Nephron (organoid): ENCODE measurements around the gene DHX32.

Experiments used
- H3K27ac Mint-ChIP-seq, 3 experiments: 2 replicates each; pipeline ENCODE4 v1.8.0; 2020; ENCODE audit warnings: mixed read lengths in 3 of 3, mild to moderate bottlenecking in 2 of 3, moderate library complexity in 1 of 3
- H3K27me3 Mint-ChIP-seq: 2 replicates; pipeline ENCODE4 v1.8.0; 2021; ENCODE audit warnings: low read depth, mild to moderate bottlenecking, moderate library complexity, mixed read lengths
- H3K36me3 Mint-ChIP-seq: 2 replicates; pipeline ENCODE4 v1.8.0; 2020; ENCODE audit warnings: low read depth, mixed read lengths
- H3K4me1 Mint-ChIP-seq: 2 replicates; pipeline ENCODE4 v1.8.0; 2020; ENCODE audit warnings: mixed read lengths
- H3K4me3 Mint-ChIP-seq, 3 experiments: 2 replicates each; pipeline ENCODE4 v1.8.0; 2020; ENCODE audit warnings: mild to moderate bottlenecking in 3 of 3, mixed read lengths in 3 of 3, moderate library complexity in 2 of 3
- H3K9me3 Mint-ChIP-seq: 2 replicates; pipeline ENCODE4 v1.8.0; 2020; ENCODE audit warnings: mixed read lengths
- TF ChIP-seq, protein P1 (sequence below), 3 experiments: fragments of 200-600 bp; sonication (generic); IDR thresholded peaks; one replicate each; pipeline ENCODE4 v1.5.0; 2021; ENCODE audit warnings: antibody characterized with exemption in 3 of 3; ENCODE audit not compliant: unreplicated experiment in 3 of 3

DHX32 gene

DNA sequence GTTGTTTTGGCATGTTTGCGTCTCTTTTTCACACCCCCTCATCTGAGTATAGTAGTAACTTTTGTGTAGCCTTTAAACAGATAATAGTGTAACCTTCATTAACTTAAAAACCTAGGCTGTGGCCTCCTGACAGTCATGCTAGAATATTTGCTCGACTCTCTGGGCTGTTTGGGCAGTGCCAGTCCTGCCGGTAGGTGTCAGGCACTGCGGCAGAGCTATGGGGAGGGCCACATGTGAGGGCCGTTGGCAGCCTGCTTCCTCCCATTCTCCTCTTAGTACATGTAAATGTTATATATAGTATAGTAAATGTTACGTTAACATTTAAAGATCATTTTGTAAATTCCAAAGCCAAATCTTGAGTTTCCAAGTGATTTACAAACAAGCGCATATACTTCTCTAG, 31.6 kb downstream of the DHX32 start:
- H3K9me3 Mint-ChIP-seq: no peaks in the 10 kb centered on the region
- H3K36me3 Mint-ChIP-seq: peaks cover 70% of the 10 kb centered on the region
- H3K27me3 Mint-ChIP-seq: no peaks in the 10 kb centered on the region
- H3K4me1 Mint-ChIP-seq: peaks cover 8% of the 10 kb centered on the region
- TF ChIP-seq, protein P1, sequence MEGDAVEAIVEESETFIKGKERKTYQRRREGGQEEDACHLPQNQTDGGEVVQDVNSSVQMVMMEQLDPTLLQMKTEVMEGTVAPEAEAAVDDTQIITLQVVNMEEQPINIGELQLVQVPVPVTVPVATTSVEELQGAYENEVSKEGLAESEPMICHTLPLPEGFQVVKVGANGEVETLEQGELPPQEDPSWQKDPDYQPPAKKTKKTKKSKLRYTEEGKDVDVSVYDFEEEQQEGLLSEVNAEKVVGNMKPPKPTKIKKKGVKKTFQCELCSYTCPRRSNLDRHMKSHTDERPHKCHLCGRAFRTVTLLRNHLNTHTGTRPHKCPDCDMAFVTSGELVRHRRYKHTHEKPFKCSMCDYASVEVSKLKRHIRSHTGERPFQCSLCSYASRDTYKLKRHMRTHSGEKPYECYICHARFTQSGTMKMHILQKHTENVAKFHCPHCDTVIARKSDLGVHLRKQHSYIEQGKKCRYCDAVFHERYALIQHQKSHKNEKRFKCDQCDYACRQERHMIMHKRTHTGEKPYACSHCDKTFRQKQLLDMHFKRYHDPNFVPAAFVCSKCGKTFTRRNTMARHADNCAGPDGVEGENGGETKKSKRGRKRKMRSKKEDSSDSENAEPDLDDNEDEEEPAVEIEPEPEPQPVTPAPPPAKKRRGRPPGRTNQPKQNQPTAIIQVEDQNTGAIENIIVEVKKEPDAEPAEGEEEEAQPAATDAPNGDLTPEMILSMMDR (IDR thresholded peaks at IDR 0.05; ENCODE audit: unreplicated experiment in 3 of 3): no peak
- no peak overlapping the region for H3K4me3 Mint-ChIP-seq
- no peak overlapping the region for H3K27ac Mint-ChIP-seq

DNA sequence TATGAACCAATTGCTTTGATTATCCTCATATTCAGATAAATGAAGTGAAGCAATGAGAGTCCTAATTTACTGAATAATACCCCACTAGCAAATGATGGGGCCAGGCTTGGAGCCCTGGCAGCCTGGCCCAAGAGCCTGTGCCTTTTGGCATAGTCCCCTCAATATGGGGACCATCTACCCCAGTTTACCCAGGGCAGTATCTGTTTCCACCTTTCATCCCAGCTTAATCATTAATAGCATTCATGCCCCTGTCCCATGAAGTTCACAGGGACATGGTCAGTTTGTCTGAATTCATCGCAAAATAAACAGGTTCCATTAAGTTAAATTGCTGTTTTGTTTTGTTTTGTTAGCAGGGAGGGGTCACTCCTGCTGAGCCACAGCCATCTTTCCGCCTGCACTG, 32.2 kb downstream of the DHX32 start:
- Mint-ChIP-seq H3K27ac (no peak overlapping the region), H3K27me3 (no peaks in the 10 kb centered on the region)

DNA sequence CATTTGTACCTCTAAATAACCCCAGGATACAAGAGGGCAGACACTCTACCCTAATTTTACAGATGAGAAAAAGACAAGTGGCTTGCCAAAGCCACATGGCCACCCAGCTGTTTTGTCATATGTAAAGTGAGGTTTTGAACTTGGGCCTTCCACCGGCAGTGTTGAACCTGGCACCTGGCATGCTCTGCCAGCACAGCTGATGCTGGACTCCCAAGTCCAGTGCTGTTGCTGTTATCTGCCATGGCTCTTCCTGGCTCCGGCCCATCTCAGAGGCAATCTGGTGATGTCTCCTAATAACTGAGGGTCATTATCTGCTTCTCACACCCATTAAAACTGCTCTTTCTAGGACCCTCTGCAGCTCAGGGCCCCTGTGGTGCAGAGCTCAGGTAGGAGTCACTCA, 32.7 kb downstream of the DHX32 start:
- H3K9me3 Mint-ChIP-seq: no peaks in the 10 kb centered on the region
- H3K4me3 Mint-ChIP-seq: no peak overlapping the region
- no peaks in the 10 kb centered on the region for H3K27me3 Mint-ChIP-seq
- TF ChIP-seq, protein P1 (IDR thresholded peaks at IDR 0.05; ENCODE audit: unreplicated experiment in 3 of 3): no peak
- H3K36me3 Mint-ChIP-seq: peaks cover 65% of the 10 kb centered on the region
- no peak overlapping the region for H3K27ac Mint-ChIP-seq
- H3K4me1 Mint-ChIP-seq: peaks cover 16% of the 10 kb centered on the region

More for the DNA sequence above, 32.2 kb downstream of the DHX32 start:
- H3K36me3 Mint-ChIP-seq: peaks cover 69% of the 10 kb centered on the region
- H3K9me3 Mint-ChIP-seq: no peaks in the 10 kb centered on the region
- TF ChIP-seq, protein P1 (IDR thresholded peaks at IDR 0.05; ENCODE audit: unreplicated experiment in 3 of 3): no peak
- H3K4me3 Mint-ChIP-seq: no peak overlapping the region
- peaks cover 14% of the 10 kb centered on the region for H3K4me1 Mint-ChIP-seq

DNA sequence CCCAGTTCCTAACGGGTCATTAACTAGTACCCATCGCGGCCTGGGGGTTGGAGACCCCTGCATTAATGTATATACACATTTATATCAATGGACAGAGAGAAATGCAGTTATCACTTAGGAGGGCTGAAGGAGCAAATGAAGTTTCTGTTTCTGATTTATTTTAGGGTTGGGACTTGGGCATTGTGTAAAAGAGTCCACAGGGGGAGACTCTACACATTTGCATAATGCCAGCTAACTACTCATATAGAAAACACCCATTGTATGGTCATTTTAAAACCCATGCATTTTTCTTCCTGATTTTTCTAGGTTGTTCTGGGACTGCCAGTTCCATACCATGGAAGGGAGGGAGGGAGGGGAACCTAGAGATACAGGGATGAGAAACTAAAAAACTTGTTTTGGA, 34.2 kb downstream of the DHX32 start:
- H3K27me3 Mint-ChIP-seq: no peaks in the 10 kb centered on the region
- peaks cover 59% of the 10 kb centered on the region for H3K36me3 Mint-ChIP-seq
- H3K4me3 Mint-ChIP-seq: no peak overlapping the region
- H3K4me1 Mint-ChIP-seq: peaks cover 16% of the 10 kb centered on the region
- no peaks in the 10 kb centered on the region for H3K9me3 Mint-ChIP-seq
- no peak overlapping the region for H3K27ac Mint-ChIP-seq
- TF ChIP-seq, protein P1 (IDR thresholded peaks at IDR 0.05; ENCODE audit: unreplicated experiment in 3 of 3): no peak

DNA sequence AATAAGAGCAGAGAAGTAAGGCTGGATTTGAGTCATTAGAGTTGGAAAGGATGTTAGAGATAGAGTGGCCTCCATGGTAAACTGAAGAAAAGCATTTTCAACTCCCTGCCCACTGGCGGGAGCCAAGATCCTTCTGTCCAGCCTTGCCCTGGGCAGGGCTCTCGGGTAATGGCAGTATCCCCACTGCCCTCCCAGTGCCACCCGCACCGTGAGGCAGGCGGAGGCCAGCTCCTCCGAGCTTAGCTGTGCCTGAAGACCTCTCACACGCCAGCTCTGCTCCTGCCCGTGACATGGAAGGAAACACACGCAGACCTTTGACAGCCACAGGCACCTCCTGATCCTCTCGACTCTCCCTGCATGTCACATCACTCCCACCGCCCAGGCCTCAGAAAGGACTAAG, 35.5 kb downstream of the DHX32 start:
- H3K9me3 Mint-ChIP-seq: no peaks in the 10 kb centered on the region
- peaks cover 16% of the 10 kb centered on the region for H3K4me1 Mint-ChIP-seq
- no peaks in the 10 kb centered on the region for H3K27me3 Mint-ChIP-seq
- H3K4me3 Mint-ChIP-seq: no peak overlapping the region
- TF ChIP-seq, protein P1 (IDR thresholded peaks at IDR 0.05; ENCODE audit: unreplicated experiment in 3 of 3): no peak
- H3K27ac Mint-ChIP-seq: no peak overlapping the region
- H3K36me3 Mint-ChIP-seq: peaks cover 56% of the 10 kb centered on the region

DNA sequence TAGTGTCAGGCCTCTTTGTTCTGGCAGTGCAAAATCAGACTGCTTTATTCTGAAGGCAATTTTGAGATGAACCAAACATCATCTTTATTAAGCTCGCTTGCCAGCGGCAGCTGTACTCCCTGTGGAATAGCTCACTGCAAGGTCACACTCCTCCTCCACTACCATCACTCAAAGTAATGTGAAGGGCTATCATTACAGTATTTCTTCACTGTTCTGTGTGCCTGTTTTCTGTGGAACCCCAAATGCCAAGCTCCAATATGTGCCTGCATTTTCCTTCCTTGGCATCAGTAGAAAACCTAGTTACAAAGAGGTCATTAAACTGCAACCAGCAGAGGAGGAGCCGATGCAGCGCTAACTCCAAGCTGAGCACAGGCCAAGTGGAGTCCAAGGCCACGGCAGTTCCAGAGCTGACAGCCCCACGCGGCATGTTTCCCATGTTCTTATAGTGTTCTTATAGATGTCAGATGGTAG, 36.3 kb downstream of the DHX32 start:
- Mint-ChIP-seq H3K9me3 (no peaks in the 10 kb centered on the region), H3K4me1 (peaks cover 16% of the 10 kb centered on the region), H3K27ac (peak overlapping the region; percentile 9 to 79 (median 35)), H3K4me3 (no peak overlapping the region), H3K36me3 (peaks cover 61% of the 10 kb centered on the region), H3K27me3 (no peaks in the 10 kb centered on the region)
- TF ChIP-seq, protein P1 (IDR thresholded peaks at IDR 0.05; ENCODE audit: unreplicated experiment in 3 of 3): no peak
